ENCODE measurements around the gene STX8.

Gene STX8

GRCh38 chr17:9468937-9469336 is 106.7 kb downstream of the STX8 start:
- no peak for TF ChIP-seq BHLHE40 (IDR thresholded peaks at IDR 0.05; ENCODE audit: borderline replicate concordance)
- TF ChIP-seq SP1 (IDR thresholded peaks at IDR 0.05): no peak
- no peak for TF ChIP-seq LEF1 (IDR thresholded peaks at IDR 0.05; ENCODE audit: borderline replicate concordance)
- no peak for TF ChIP-seq L3MBTL2 (conservative IDR thresholded peaks at IDR 0.05)
- no peak for TF ChIP-seq ELF4 (IDR thresholded peaks at IDR 0.05)
- no peak for TF ChIP-seq SUZ12 (IDR thresholded peaks at IDR 0.05)
- POLR2A ChIA-PET: interaction anchor here (0.6 to 0.7 kb wide), 2 partner anchors 9 to 554 kb away, joined by 3 read pairs; no protein-coding TSS in a partner anchor
- CTCF ChIA-PET: no interaction called here
- no peak for DNase-seq (ENCODE audit: extremely low spot score)

- TF ChIP-seq ARNT (IDR thresholded peaks at IDR 0.05): no peak
- TF ChIP-seq SP1 (IDR thresholded peaks at IDR 0.05): no peak
- TF ChIP-seq FOXM1 (IDR thresholded peaks at IDR 0.05; ENCODE audit: borderline replicate concordance): no peak
- no peak for TF ChIP-seq TARDBP (IDR thresholded peaks at IDR 0.05)
- no peak for TF ChIP-seq HDGF (IDR thresholded peaks at IDR 0.05; ENCODE audit: borderline replicate concordance)
- no peak for TF ChIP-seq CTBP1 (IDR thresholded peaks at IDR 0.05; ENCODE audit: borderline replicate concordance)
- no peak for TF ChIP-seq PKNOX1 (IDR thresholded peaks at IDR 0.05)
- no peak for TF ChIP-seq FOXK2 (IDR thresholded peaks at IDR 0.05)
- no peak for TF ChIP-seq FOXA1 (IDR thresholded peaks at IDR 0.05)
- TF ChIP-seq SUZ12 (IDR thresholded peaks at IDR 0.05): no peak
- no peak for TF ChIP-seq ELF4 (IDR thresholded peaks at IDR 0.05)
- TF ChIP-seq L3MBTL2 (conservative IDR thresholded peaks at IDR 0.05): no peak
- TF ChIP-seq LEF1 (IDR thresholded peaks at IDR 0.05; ENCODE audit: borderline replicate concordance): no peak
- TF ChIP-seq NFRKB (IDR thresholded peaks at IDR 0.05): no peak
- DNase-seq (ENCODE audit: extremely low spot score): no peak
- ChIA-PET CTCF (no interaction called here), POLR2A (no interaction called here)
These were observed 107.1 kb downstream of the STX8 start for GRCh38 chr17:9468532-9468931.

- peak; percentile 21 for DNase-seq (ENCODE audit: extremely low spot score)
- ChIA-PET CTCF (interaction anchor here (0.6 kb wide), 1 partner anchor 106 kb away, joined by 4 read pairs; no protein-coding TSS in a partner anchor), POLR2A (no interaction called here)
- TF ChIP-seq TARDBP (IDR thresholded peaks at IDR 0.05): no peak
- no peak for TF ChIP-seq HDGF (IDR thresholded peaks at IDR 0.05; ENCODE audit: borderline replicate concordance)
- TF ChIP-seq PKNOX1 (IDR thresholded peaks at IDR 0.05): no peak
- TF ChIP-seq L3MBTL2 (conservative IDR thresholded peaks at IDR 0.05): no peak
- no peak for TF ChIP-seq SUZ12 (IDR thresholded peaks at IDR 0.05)
- TF ChIP-seq ARNT (IDR thresholded peaks at IDR 0.05): no peak
- TF ChIP-seq NFRKB (IDR thresholded peaks at IDR 0.05): no peak
- no peak for TF ChIP-seq LEF1 (IDR thresholded peaks at IDR 0.05; ENCODE audit: borderline replicate concordance)
- TF ChIP-seq ZNF384 (IDR thresholded peaks at IDR 0.05): no peak
- no peak for TF ChIP-seq FOXK2 (IDR thresholded peaks at IDR 0.05)
- TF ChIP-seq FOXA1 (IDR thresholded peaks at IDR 0.05): no peak
- TF ChIP-seq FOXM1 (IDR thresholded peaks at IDR 0.05; ENCODE audit: borderline replicate concordance): no peak
- TF ChIP-seq ELF4 (IDR thresholded peaks at IDR 0.05): no peak
- TF ChIP-seq CTBP1 (IDR thresholded peaks at IDR 0.05; ENCODE audit: borderline replicate concordance): no peak
- TF ChIP-seq SP1 (IDR thresholded peaks at IDR 0.05): no peak
- TF ChIP-seq BHLHE40 (IDR thresholded peaks at IDR 0.05; ENCODE audit: borderline replicate concordance): no peak
These were observed 108.1 kb downstream of the STX8 start for GRCh38 chr17:9467518-9467917.

- POLR2A ChIA-PET: no interaction called here
- TF ChIP-seq FOXK2 (IDR thresholded peaks at IDR 0.05) (no peak), CTBP1 (IDR thresholded peaks at IDR 0.05; ENCODE audit: borderline replicate concordance) (no peak), HDGF (IDR thresholded peaks at IDR 0.05; ENCODE audit: borderline replicate concordance) (no peak), FOXA1 (IDR thresholded peaks at IDR 0.05) (no peak), NFRKB (IDR thresholded peaks at IDR 0.05) (no peak), L3MBTL2 (conservative IDR thresholded peaks at IDR 0.05) (no peak), SUZ12 (IDR thresholded peaks at IDR 0.05) (no peak), LEF1 (IDR thresholded peaks at IDR 0.05; ENCODE audit: borderline replicate concordance) (no peak), FOXM1 (IDR thresholded peaks at IDR 0.05; ENCODE audit: borderline replicate concordance) (no peak), BHLHE40 (IDR thresholded peaks at IDR 0.05; ENCODE audit: borderline replicate concordance) (no peak), ZNF384 (IDR thresholded peaks at IDR 0.05) (no peak), ELF4 (IDR thresholded peaks at IDR 0.05) (no peak), ARNT (IDR thresholded peaks at IDR 0.05) (no peak), SP1 (IDR thresholded peaks at IDR 0.05) (no peak), TARDBP (IDR thresholded peaks at IDR 0.05) (no peak), PKNOX1 (IDR thresholded peaks at IDR 0.05) (no peak)
- DNase-seq (ENCODE audit: extremely low spot score): no peak
- CTCF ChIA-PET: interaction anchor here (0.6 kb wide), 1 partner anchor 1035 kb away, joined by 3 read pairs; no protein-coding TSS in a partner anchor
These were observed 110.3 kb downstream of the STX8 start for GRCh38 chr17:9465210-9465921.

- no peak for TF ChIP-seq TARDBP (IDR thresholded peaks at IDR 0.05)
- no peak for TF ChIP-seq FOXM1 (IDR thresholded peaks at IDR 0.05; ENCODE audit: borderline replicate concordance)
- no peak for TF ChIP-seq BHLHE40 (IDR thresholded peaks at IDR 0.05; ENCODE audit: borderline replicate concordance)
- TF ChIP-seq ELF4 (IDR thresholded peaks at IDR 0.05): no peak
- TF ChIP-seq ARNT (IDR thresholded peaks at IDR 0.05): no peak
- TF ChIP-seq FOXK2 (IDR thresholded peaks at IDR 0.05): no peak
- no peak for TF ChIP-seq SUZ12 (IDR thresholded peaks at IDR 0.05)
- TF ChIP-seq CTBP1 (IDR thresholded peaks at IDR 0.05; ENCODE audit: borderline replicate concordance): no peak
- no peak for TF ChIP-seq ZNF384 (IDR thresholded peaks at IDR 0.05)
- TF ChIP-seq SP1 (IDR thresholded peaks at IDR 0.05): no peak
- TF ChIP-seq L3MBTL2 (conservative IDR thresholded peaks at IDR 0.05): no peak
- ChIA-PET POLR2A (no interaction called here), CTCF (no interaction called here)
These were observed 118.6 kb downstream of the STX8 start for GRCh38 chr17:9457005-9457404.

GRCh38 chr17:9456330-9456729 is 119.3 kb downstream of the STX8 start:
- CTCF ChIA-PET: no interaction called here

More at GRCh38 chr17:9457005-9457404, 118.6 kb downstream of the STX8 start:
- no peak for DNase-seq (ENCODE audit: extremely low spot score)

More at GRCh38 chr17:9456330-9456729, 119.3 kb downstream of the STX8 start:
- TF ChIP-seq FOXK2 (IDR thresholded peaks at IDR 0.05): no peak
- TF ChIP-seq SP1 (IDR thresholded peaks at IDR 0.05): no peak
- TF ChIP-seq CTBP1 (IDR thresholded peaks at IDR 0.05; ENCODE audit: borderline replicate concordance): no peak
- TF ChIP-seq TARDBP (IDR thresholded peaks at IDR 0.05): no peak
- no peak for TF ChIP-seq PKNOX1 (IDR thresholded peaks at IDR 0.05)
- no peak for TF ChIP-seq ELF4 (IDR thresholded peaks at IDR 0.05)
- no peak for TF ChIP-seq HDGF (IDR thresholded peaks at IDR 0.05; ENCODE audit: borderline replicate concordance)
- DNase-seq (ENCODE audit: extremely low spot score): no peak
- POLR2A ChIA-PET: no interaction called here
